ENCODE measurements around the gene SLC25A29.
"Not testable (repeated sequence)": the region's sequence is repeated elsewhere in the genome, so short reads cannot be mapped to it uniquely, and the experiment has no call there.

The SLC25A29 gene

GRCh38 chr14:100292776-100293461, 13.3 kb downstream of the SLC25A29 start:
- DNase-seq, result no peak

DNA sequence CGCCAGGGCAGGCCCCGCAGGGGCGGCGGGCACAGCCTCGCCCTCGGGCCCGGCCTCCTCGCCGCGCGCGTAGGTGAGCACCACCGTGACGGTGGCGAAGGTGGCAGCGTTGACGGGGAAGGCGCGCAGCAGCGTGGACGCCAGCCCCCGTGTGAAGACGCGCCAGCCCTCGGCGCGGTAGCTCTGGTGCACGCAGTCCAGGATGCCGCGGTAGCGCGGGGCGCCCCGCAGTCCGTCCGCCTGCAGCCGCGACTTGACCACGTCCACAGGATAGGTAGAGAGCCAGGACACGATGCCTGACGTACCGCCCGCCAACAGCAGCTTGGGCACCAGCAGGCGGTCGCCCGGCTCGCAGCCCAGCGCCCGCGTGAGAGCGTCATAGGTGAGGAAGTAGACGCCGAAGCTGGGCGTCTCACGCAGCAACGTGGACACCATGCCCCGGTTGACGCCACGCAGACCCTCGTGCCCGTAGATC, 13.9 kb downstream of the SLC25A29 start:
- no peak for DNase-seq

DNA sequence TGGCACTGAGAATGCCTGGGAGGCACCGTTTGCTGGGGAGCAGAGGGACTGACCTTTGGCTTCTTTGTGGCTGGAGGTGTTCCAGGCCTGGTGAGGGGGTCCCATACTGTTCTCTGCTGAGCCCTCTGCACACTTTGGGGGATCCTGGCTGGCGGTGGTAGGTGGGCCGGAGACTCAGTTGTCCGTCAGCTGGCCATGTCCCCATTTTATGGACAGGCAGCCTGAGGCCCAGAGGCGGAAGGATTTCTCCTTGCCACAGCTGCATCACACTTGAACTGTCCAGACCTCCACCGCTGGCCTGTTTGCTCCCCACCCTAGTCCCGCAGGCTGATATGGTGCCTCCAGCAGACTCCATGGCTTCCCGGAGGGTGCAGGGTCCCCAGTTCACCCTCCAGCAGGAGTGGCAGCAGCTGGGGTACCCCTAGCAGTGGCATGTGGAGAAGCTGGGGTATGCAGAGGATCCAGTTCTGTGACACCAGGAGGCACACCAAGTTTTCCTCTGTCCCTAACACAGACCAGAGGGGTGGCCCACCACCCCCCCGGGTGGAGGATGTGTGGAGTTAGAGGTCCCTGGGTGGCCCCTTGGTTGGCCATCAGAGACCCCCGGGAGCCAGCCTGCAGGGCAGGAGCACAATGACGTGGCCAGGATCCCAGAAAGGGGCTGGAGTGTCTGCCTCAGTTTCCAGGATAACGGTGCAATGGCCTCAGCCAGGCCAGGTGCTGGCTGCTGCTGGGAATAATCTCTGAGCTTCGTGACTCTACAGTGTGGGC, 14.8 kb downstream of the SLC25A29 start:
- DNase-seq, result no peak

GRCh38 chr14:100290607-100291304, 15.5 kb downstream of the SLC25A29 start:
- DNase-seq, result no peak

DNA sequence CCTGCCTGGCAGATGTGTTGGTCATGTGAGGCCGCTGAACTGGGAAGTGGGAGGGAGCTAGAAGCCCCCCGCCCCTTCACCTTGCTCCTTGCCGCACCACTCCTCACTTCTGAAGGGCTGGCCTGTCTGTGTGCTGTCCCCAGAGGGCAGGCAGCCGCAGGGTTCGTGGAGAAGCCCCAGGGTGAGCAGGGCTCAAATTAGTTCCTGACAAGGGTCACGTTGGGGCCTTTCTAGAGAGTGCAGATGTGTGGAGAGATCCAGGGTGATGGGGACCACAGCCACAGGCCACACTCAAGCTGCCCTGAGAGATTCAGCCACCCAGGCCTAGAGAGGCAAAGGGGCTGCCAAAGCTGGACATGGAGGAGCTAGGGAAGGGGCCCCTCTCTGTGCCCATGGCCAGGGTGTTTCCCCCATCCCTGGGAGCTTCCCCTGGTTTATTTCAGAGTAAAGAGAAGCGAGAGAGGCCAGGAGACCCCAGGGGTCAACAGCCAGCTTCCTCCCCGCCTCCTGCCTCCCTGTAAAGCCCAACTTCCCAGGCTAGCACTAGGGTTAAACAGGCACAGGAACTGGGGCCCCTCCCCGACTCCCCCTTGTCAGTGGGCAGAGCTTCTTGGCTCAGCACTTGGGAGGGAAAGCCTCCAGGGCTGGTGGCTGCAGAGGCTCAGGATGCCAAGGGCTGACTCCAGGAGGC, 16.2 kb downstream of the SLC25A29 start:
- DNase-seq, result no peak

DNA sequence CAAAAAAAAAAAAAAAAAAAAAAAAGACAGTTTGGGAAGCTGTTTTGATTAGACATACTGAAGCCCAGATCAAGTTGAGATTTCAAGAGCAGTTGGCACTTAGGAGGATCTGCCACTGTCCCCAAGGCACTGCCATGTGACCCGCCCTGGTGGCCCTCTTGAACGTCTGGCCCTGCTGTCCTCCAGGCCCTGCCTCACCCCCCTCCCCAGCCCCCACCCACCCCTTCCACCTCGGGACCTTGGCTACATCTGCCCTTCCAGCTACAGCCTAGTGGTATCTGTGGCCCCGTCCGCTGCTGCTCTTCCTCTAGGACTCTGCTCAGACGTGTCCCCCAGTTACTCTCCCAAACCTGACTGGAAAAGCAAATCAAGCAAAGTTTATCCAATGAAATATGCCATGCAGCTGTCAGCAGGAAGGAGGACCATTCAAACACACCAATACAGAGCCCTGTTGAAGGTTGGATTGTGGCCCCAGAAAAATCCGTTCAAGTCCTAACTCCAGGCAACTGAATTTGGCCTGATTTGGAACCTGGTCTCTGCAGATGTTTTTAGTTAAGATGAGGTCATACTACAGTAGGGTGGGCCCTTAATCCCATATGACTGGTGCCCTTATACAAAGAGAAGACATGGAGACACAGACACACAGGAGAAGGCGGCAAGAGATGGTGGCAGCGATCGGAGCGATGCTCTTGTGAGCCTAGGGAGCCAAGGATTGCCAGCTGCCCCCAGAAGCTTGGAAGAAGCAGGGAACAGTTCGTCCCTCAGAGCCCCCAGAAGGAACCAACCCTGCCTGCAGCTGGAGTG, 17.7 kb downstream of the SLC25A29 start:
- no peak for DNase-seq

DNA sequence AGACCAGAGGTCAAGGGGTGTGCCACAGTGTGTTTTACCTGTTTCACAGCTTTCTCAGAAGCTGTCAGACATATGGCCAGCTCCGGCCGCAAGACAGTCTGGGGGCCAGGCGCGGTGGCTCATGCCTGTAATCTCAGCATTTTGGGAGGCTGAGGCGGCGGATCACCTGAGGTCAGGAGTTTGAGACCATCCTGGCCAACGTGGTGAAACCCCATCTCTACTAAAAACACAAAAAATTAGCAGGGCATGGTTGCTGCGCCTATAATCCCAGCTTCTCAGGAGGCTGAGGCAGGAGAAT, 18.3 kb downstream of the SLC25A29 start:
- not testable (repeated sequence) for DNase-seq

DNA sequence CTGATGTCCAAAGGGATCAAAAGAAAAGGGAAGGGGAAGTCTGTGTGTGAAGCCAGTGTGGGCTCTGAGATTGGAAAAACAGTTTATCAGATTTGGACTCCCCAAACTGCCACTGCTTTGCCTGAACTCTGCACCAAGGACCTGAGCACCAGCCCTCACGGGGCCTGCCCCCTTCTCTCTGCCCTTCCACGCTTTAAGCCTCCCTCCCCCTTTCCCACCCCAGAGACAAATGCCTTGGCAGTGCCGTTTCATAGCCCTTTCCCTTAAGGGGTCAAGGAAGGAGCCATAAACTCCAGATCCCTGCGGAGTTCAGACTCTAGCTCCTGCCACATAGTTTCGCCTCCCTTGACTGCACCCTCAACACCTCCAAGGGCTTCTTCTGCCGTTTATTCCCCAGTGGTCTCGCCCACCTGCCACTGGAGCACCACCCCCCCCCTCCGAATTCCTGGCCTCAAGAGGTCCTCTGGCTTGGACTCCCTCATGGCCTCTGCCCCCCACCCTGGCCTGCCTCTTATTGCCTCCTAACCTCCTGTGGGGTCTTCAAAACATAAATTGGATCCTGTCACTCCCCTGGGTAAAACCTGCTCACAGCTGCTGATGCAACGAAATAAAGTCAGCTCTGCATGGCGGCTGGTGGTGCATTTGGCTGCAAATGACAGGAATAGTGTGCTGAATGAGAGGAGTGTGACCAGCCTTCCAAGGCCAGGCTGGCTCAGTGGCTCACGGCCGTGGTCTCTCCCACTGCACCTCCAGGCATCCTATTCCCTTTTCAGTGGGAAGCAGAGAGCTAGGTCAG, 18.8 kb downstream of the SLC25A29 start:
- no peak for DNase-seq

DNA sequence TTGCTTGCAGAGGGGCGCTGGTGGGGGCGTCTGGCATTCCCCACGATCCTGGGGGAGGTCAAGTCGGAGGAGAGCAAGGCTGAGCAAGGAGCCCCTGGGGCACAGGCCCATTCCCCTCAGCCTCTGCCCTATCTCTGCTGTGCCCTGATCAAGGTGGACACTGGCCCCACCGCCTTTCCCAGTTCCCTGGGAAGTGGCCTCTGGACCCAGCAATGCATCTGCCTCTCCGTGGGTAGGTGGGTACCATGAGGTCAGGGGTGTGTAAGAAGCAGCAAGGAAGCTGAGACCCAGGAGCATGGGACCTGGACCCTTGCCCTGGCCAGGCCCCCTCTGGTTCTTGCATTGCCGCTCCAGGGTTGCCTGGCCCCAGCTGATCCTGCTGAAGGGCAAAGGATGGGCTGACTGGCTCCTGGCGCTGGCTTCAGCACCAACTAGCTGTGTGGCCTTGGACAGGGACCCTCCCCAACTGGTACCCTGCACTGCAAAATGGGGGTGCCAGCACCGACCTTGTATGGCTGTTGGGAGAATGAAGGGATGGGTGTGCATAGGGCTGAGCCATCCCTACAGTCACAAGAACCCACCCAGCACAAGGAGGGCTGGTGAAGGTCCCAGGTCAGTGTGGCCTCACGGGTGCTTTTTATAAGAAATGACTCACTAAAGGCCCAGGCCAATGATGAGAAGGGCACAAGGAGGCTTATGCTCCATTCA, 19.6 kb downstream of the SLC25A29 start:
- no peak for DNase-seq

DNA sequence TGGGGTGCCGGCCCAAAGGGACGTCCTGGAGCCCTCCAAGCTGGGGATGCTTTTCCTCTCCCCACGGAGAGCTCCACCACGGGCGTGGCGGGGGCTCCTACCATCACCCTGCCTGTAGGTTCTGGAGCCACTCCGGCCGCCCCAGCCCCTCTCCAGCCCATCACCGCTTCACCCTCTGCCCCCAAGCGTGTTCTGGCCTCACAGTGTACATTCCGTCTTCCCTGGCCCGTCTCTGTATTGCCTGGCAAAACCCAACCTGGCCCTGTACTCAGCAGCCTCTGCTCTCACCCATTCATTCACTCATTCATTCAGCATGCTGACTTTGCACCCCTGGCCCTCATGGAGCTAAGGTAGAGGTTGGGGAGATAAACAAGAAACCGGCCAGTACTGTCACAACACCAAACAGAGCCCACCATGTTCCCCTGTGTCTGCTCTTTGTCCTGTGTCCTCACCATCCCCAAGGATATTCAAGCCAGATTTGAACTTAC, 20.3 kb downstream of the SLC25A29 start:
- DNase-seq, result no peak

DNA sequence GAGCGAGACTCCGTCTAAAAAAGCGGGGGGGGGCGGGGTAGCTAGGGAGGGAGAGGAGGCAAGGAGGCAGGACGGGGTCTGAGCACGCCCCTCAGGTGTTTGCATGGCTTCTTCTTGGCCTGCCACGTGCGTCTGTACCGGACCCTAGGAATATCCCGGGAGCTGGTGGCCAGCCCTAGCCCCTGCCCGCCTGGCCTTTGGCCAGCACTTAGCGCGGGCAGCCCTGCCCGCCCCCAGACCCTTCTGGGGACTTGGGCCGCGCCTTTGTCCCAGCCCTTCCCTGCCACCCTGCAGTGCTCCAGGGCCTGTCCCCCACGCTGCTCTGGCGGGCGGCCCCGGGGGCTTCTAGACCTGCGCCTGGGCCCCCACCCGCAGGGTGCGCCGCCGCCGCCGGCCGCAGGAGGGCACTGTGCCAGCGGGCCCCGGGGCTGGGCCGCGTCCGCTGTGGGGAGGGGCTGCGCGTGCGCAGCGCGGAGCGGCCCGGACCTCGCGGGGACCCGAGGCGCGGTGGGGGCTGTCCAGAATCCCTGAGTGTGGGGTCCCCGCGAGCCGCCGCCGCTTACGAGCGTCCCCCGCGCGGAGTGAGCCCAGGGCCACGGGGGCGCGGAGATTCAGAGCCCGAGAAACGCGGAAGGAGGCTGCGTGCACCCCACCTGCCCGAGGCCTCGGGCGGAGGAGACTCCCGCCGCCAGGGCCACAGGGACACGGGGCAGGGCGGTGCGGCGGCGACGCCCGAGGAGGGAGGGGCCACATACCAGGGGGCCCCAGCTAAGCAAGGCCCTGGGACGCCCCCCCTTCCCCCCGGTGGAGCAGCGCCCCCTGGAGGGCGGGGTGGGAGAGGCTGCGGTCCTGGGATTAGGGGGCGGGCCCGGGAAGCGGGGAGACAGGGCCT, 21.0 kb downstream of the SLC25A29 start:
- DNase-seq, result peak; percentile 83

DNA sequence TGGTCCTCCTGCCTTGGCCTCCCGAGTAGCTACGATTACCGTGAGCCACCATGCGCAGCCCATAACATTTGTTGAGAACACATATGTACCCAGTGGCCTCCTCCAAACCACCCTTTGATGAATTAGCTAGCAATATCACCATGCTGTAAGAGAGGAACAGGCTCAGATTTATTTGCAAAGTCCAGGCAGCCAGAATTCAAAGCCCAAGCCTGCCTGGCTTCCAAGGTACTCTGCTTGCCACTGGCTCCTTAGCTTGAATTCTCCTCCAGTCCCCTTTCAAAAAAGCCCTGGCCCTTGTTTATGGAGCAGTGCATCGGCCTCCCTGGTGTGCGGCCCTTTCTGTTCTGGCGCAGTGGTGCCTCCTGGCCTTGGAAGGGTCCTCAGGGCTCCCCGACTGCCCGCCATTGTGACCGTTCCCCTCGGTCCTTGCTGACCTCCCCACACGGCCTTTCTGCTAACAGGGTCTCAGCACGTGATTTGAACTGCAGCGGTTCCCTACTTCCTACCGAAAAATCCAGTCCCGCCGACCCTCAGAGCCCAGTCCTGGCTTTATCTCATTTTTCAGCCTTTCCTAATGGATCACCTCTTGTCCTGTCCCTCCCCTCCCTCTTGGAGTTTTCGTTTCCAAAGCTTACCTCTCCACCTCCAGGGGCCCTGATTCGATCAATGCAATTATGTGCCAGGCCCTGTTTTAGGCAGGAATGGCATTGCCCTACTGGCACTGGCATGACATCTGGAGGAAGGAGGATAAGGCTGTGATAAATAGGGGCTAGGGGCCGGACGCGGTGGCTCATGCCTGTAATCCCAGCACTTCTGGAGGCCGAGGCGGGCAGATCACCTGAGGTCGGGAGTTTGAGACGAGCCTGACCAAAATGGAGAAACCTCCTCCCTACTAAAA, 22.0 kb downstream of the SLC25A29 start:
- DNase-seq, result no peak

DNA sequence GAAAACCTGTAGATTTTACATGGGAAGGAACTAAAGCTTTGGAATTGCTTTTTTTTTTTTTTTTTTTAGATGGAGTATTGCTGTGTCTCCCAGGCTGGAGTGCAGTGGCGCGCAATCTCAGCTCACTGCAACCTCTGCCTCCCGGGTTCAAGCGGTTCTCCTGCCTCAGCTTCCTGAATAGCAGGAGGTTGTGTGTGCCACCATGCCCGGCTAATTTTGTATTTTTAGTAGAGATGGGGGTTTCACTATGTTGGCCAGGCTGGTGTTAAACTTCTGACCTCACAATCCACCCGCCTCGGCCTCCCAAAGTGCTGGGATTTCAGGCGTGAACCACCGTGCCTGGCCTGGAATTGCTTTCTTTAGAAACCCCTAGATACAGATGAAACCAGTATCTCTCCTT, 22.8 kb downstream of the SLC25A29 start:
- not testable (repeated sequence) for DNase-seq

- DNase-seq, result no peak
Measured at GRCh38 chr14:100282766-100283419, 23.4 kb downstream of the SLC25A29 start.

DNA sequence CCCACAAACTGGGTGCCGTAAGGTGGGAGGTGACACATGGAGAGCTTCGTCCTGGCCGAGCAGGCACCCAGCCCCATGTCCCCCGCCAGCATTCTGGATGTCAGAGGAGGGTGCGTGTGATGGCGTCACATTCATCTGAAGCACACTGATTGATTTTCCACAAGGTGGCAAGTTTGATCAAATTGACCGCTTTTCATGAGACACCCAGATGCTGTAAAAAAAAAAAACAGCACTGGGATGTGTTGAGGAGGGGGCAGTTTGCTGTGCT, 24.2 kb downstream of the SLC25A29 start:
- no peak for DNase-seq

DNA sequence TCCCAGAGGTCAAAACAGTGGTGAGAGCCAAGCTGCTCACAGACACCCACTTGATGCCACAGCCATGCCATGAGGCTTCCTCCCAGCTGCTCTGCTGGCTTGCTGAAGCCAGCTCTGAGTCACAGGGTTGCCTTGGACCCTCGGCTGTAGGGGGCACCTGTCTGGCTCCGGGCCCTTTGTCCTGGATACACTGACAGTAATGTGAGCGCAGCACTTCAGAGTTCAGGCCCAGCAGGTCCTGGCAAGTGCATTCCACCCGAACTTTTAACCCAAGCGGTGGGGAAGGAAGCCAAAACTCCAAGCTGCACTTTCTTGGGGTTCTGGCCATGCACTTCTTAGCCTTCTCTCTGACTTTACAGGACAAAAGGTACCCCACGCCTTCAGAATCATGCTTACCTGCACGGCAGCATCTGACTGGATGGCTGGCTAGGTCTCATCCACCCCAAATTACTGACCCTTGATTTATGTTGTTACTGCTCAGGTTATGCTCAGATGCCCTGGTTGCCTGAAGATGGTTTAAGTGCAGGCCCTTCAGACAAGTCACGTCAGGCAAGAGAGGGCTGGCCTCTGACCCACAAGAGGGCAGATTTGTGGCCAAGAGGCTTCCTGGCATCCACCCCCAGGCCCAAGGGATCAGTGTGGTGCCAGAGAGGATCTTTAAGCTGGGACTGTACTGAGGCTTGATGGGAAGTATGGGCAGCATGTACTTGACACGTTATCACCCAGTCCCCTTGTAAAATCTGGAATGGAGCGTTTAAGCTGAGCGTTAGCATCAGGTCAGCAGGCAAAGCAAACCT, 24.8 kb downstream of the SLC25A29 start:
- no peak for DNase-seq

DNA sequence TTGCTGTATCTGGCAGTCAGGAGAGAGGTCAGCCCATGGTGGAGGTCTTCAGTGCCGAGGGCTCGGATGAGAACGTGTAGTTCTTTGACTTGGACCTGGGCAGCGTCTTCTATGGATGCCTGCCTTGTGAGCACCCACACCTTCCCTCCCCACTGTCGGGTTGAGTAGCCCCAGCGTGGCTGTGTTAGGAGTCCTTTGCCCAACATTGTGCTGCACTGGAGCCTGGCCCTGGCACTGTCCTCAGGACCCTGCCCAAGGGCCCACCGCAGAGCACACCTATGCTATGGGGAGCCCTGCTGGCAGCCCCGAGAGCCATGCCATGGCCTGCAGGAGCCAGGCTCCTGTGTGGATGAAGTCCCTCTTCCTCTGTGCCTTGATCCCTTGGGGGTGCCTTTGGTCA, 26.7 kb downstream of the SLC25A29 start:
- no peak for DNase-seq

GRCh38 chr14:100279133-100279532, 27.1 kb downstream of the SLC25A29 start:
- DNase-seq, result no peak
